Thyroid gland (tissue), 4 donors: ENCODE results near the gene ZNF487. TPM values are rescaled to one million over a fixed set of nuclear protein-coding genes. Genes with fewer than 3 reads are reported as not detected.

Experiments
- DNase-seq, 2 donors: peaks; one replicate each; pipeline ENCODE4 v3.0.0-alpha.2; 2019
- H3K27ac ChIP-seq, 3 donors: fragments of 200-600 bp; sonication (generic); 1 replicate in 2 of 3; 2 replicates in 1 of 3; pipeline ENCODE4 v1.5.1; 2016 to 2019; ENCODE audit warnings: mild to moderate bottlenecking in 1 of 3, moderate library complexity in 1 of 3
- H3K27me3 ChIP-seq: fragments of 200-600 bp; sonication (generic); one replicate; pipeline ENCODE4 v1.5.1; 2019
- H3K36me3 ChIP-seq, 2 donors: fragments of 200-600 bp; sonication (generic); one replicate each; pipeline ENCODE4 v1.5.1; 2016 to 2019
- H3K4me1 ChIP-seq, 2 donors: fragments of 200-600 bp; sonication (generic); one replicate each; pipeline ENCODE4 v1.5.1; 2017 to 2019
- H3K4me3 ChIP-seq, 3 donors: fragments of 200-600 bp; sonication (generic); replicated peaks in 1 of 3; 1 replicate in 2 of 3; 2 replicates in 1 of 3; pipeline ENCODE4 v1.5.1; 2016; ENCODE audit warnings: mild to moderate bottlenecking in 1 of 3
- H3K9me3 ChIP-seq: fragments of 200-600 bp; sonication (generic); one replicate; pipeline ENCODE4 v1.5.1; 2017
- CTCF ChIP-seq, 6 experiments: fragments of 200-600 bp in 3 of 6; fragments of 450-650 bp in 3 of 6; sonication (generic) in 3 of 6; IDR thresholded peaks; one replicate each; pipeline ENCODE4 v1.5.1; 2016 to 2019; ENCODE audit warnings: antibody characterized with exemption in 6 of 6, mild to moderate bottlenecking in 2 of 6, inconsistent platforms in 1 of 6, moderate library complexity in 1 of 6
- POLR2A ChIP-seq, 2 donors: fragments of 450-650 bp; IDR thresholded peaks; one replicate each; pipeline ENCODE4 v1.6.1; 2017; ENCODE audit warnings: antibody characterized with exemption in 2 of 2, mild to moderate bottlenecking in 2 of 2, moderate library complexity in 1 of 2
- WGBS, 2 donors: methylation state at CpG; one replicate each; pipeline ENCODE4 v1.1.5; 2017; 5-methylcytosine and 5-hydroxymethylcytosine counted together
- intact Hi-C: fragments of 100-400 bp; cut with DNase I; formaldehyde crosslinking; loops from one replicate; pipeline ENCODE4 v1.15.1; 2023
- total RNA-seq, 4 donors: library from RNA; depleted of rRNA; stranded (reverse); fragments of >200 nt; gene quantifications; one replicate each; pipeline ENCODE4 v1.2.3, GENCODE V29; 2016

ZNF487 gene
- total RNA-seq, 4 donors from 2014 or later: 11.9 to 21.7 (median 19.9) TPM

- WGBS, 2 donors: 91% methylated on average over 10 of the region's 10 CpGs
These were observed 21.4 kb upstream of the ZNF487 start for GRCh38 chr10:43415544-43415943.

GRCh38 chr10:43417950-43418768 is 18.8 kb upstream of the ZNF487 start:
- Histone ChIP-seq H3K27me3 (no peaks in the 10 kb centered on the region), H3K4me3 (no peak overlapping the region), H3K27ac (no peak overlapping the region), H3K9me3 (no peaks in the 10 kb centered on the region), H3K4me1 (peaks cover 0 to 12% of the 10 kb centered on the region in 2 donors), H3K36me3 (no peaks in the 10 kb centered on the region)
- intact Hi-C loops: no loop called here
- TF ChIP-seq POLR2A (IDR thresholded peaks at IDR 0.05): no peak
- TF ChIP-seq CTCF (IDR thresholded peaks at IDR 0.05): no peak
- no peak for DNase-seq
- WGBS, 2 donors: 74 to 77% methylated on average over 14 of the region's 14 CpGs

More at GRCh38 chr10:43415544-43415943, 21.4 kb upstream of the ZNF487 start:
- no peak for DNase-seq
- peaks cover 0 to 5% of the 10 kb centered on the region in 2 donors for H3K4me1 ChIP-seq
- no peak for TF ChIP-seq POLR2A (IDR thresholded peaks at IDR 0.05)
- no peak for TF ChIP-seq CTCF (IDR thresholded peaks at IDR 0.05)
- intact Hi-C loops: no loop called here
- H3K27ac ChIP-seq: no peak overlapping the region
- H3K4me3 ChIP-seq: no peak overlapping the region
- no peaks in the 10 kb centered on the region for H3K36me3 ChIP-seq
- no peaks in the 10 kb centered on the region for H3K27me3 ChIP-seq
- H3K9me3 ChIP-seq: no peaks in the 10 kb centered on the region

GRCh38 chr10:43419997-43420368 is 16.9 kb upstream of the ZNF487 start:
- no peak for TF ChIP-seq POLR2A (IDR thresholded peaks at IDR 0.05)
- TF ChIP-seq CTCF (IDR thresholded peaks at IDR 0.05): no peak
- Histone ChIP-seq H3K4me1 (peaks cover 7 to 19% of the 10 kb centered on the region in 2 donors), H3K27ac (peak overlapping the region; percentile 91 to 99 (median 96)), H3K27me3 (no peaks in the 10 kb centered on the region), H3K9me3 (no peaks in the 10 kb centered on the region), H3K4me3 (peak overlapping the region in 2 of 3 donors; percentile 18 to 59), H3K36me3 (no peaks in the 10 kb centered on the region)
- 66 to 68% methylated on average over 18 of the region's 18 CpGs for WGBS, 2 donors
- intact Hi-C loops: no loop called here
- DNase-seq: no peak

- DNase-seq: peak; percentile 82 to 86
- intact Hi-C loops: no loop called here
- H3K36me3 ChIP-seq: no peaks in the 10 kb centered on the region
- TF ChIP-seq CTCF (IDR thresholded peaks at IDR 0.05): no peak
- peak in 1 of 2 donors; percentile 85 for TF ChIP-seq POLR2A (IDR thresholded peaks at IDR 0.05)
- H3K27me3 ChIP-seq: no peaks in the 10 kb centered on the region
- no peaks in the 10 kb centered on the region for H3K9me3 ChIP-seq
- H3K4me1 ChIP-seq: peaks cover 7 to 19% of the 10 kb centered on the region in 2 donors
- H3K27ac ChIP-seq: peak overlapping the region; percentile 91 to 99 (median 96)
- WGBS, 2 donors: 0 to 3% methylated on average over 29 to 49 of the region's 63 CpGs
- H3K4me3 ChIP-seq: peak overlapping the region; percentile 22 to 59 (median 31)
These were observed 16.3 kb upstream of the ZNF487 start for GRCh38 chr10:43420369-43421200.
